Activated CD8-positive, alpha-beta T cell treated with anti-CD3 and anti-CD28 coated beads for 36 hours (primary cell): ENCODE results near the gene PTK6. TPM values are rescaled to one million over a fixed set of nuclear protein-coding genes. Genes with fewer than 3 reads are reported as not detected.

ENCODE experiments used
- ATAC-seq: fragments of 200-7000 bp; cut with Tn5 transposase; one replicate; pipeline ENCODE4 v1.10.0; 2021; ENCODE audit warnings: mild to moderate bottlenecking, moderate library complexity
- CTCF ChIA-PET: fragments of 350-600 bp; sonication (Branson Sonifier 250); formaldehyde crosslinking; loops from one replicate; lab custom pipeline; 2021; ENCODE audit warnings: antibody characterized with exemption; lab: Charles Lee
- POLR2A ChIA-PET: fragments of 350-600 bp; sonication (Branson Sonifier 250); formaldehyde crosslinking; loops from one replicate; lab custom pipeline; 2021; ENCODE audit warnings: antibody characterized with exemption; lab: Charles Lee
- DNase-seq: peaks from one replicate; pipeline ENCODE4 v3.0.0-alpha.2; 2020
- H3K27ac Mint-ChIP-seq: one replicate; pipeline ENCODE4 v1.8.0; 2021; ENCODE audit warnings: mild to moderate bottlenecking, mixed read lengths
- H3K27me3 Mint-ChIP-seq: one replicate; pipeline ENCODE4 v1.8.0; 2021; ENCODE audit warnings: mixed read lengths
- H3K36me3 Mint-ChIP-seq: one replicate; pipeline ENCODE4 v1.8.0; 2021; ENCODE audit warnings: low read depth, mixed read lengths
- H3K4me1 Mint-ChIP-seq: one replicate; pipeline ENCODE4 v1.8.0; 2021; ENCODE audit warnings: low read depth, mixed read lengths
- H3K4me3 Mint-ChIP-seq: one replicate; pipeline ENCODE4 v1.8.0; 2021; ENCODE audit warnings: mild to moderate bottlenecking, moderate library complexity, mixed read lengths
- H3K9me3 Mint-ChIP-seq: one replicate; pipeline ENCODE4 v1.8.0; 2021; ENCODE audit warnings: mixed read lengths
- intact Hi-C: fragments of 100-400 bp; cut with micrococcal nuclease; formaldehyde crosslinking; loops from one replicate; pipeline ENCODE4 v1.10.0; 2022
- total RNA-seq, 2 experiments: library from RNA; stranded (reverse); gene quantifications; one replicate each; pipeline ENCODE4 v1.2.3, GENCODE V29; 2021
- TF ChIP-seq, protein P1 (sequence below): fragments of 200-600 bp; IDR thresholded peaks from one replicate; pipeline ENCODE4 v1.8.0; 2022; ENCODE audit warnings: antibody characterized with exemption, mild to moderate bottlenecking

The PTK6 gene
- total RNA-seq, 2 experiments from 2014 or later: 0.18 TPM; not detected in 1

DNA sequence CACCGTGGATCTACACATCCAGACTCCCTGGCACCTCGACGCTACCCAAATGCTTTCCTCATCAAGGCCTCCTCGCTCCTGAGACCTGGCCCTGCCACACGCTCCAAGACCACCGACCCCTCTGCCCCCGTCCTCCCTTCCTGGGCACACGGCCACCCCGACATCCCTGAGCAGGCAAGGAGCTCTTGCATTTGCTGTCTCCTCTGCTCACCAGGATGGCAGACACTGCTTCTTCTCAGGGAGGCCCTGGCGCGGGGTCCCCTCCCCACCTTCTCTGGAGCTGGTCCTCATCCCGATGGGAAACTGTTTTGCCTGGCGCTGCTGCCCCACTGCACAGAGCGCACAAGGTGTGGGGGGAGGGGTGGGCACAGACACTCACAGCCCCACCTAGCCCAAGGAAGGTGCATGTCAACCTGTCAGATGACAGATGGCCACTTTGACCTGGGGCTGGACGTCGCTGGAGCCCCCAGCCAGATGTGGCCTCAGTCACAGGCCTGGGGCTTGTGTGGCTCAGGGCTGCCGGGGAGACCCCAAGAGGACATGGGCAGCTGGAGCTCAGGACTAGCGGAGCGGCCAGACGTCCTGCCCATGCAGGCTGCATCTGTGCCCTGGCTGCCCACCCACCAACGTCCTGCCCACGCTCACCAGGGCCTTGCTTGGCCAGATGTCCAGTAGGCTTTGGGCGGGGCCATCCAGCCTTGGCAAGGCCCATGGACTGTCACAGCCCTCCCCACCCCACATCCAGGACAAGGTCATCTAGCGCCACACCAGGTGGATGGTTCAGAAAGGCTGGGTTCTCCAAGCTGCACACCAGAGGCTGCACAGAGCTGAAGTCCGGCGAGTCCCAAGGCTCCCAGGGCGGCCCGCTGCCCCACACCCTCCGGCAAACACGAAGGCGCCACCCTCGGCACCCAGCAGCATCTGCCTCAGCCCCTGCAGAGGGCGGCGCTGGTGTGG, 58.6 kb downstream of the PTK6 start:
- intact Hi-C loops: no loop called here
- no peak for ATAC-seq
- Mint-ChIP-seq H3K9me3 (no peaks in the 10 kb centered on the region), H3K27ac (no peak overlapping the region), H3K36me3 (no peaks in the 10 kb centered on the region), H3K4me1 (peaks cover 8% of the 10 kb centered on the region), H3K4me3 (no peak overlapping the region), H3K27me3 (peaks cover 51% of the 10 kb centered on the region)
- TF ChIP-seq, protein P1, sequence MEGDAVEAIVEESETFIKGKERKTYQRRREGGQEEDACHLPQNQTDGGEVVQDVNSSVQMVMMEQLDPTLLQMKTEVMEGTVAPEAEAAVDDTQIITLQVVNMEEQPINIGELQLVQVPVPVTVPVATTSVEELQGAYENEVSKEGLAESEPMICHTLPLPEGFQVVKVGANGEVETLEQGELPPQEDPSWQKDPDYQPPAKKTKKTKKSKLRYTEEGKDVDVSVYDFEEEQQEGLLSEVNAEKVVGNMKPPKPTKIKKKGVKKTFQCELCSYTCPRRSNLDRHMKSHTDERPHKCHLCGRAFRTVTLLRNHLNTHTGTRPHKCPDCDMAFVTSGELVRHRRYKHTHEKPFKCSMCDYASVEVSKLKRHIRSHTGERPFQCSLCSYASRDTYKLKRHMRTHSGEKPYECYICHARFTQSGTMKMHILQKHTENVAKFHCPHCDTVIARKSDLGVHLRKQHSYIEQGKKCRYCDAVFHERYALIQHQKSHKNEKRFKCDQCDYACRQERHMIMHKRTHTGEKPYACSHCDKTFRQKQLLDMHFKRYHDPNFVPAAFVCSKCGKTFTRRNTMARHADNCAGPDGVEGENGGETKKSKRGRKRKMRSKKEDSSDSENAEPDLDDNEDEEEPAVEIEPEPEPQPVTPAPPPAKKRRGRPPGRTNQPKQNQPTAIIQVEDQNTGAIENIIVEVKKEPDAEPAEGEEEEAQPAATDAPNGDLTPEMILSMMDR: no peak
- DNase-seq: no peak
- POLR2A ChIA-PET: no interaction called here
- CTCF ChIA-PET: interaction anchor here (1.3 kb wide), 1 partner anchor 18 kb away, joined by 3 read pairs; no protein-coding TSS in a partner anchor

Other genes starting within 250 kb of the PTK6 start
- under 1 TPM in 1 of 2 experiments, not detected in 1; 0.04 TPM for gene COL20A1, start 244.2 kb downstream of the PTK6 start, total RNA-seq
- gene CHRNA4, start 176.0 kb downstream of the PTK6 start, total RNA-seq: not detected
- gene KCNQ2, start 64.7 kb downstream of the PTK6 start, total RNA-seq: not detected
- gene EEF1A2, start 38.3 kb downstream of the PTK6 start, total RNA-seq: 1 to 10 TPM; 1.4 to 2.2 TPM
- gene PPDPF, start 16.6 kb downstream of the PTK6 start, total RNA-seq: 100 to 1,000 TPM; 193 to 226 TPM
- not detected for gene SRMS, start 10.4 kb upstream of the PTK6 start, total RNA-seq
- gene FNDC11, start 16.8 kb upstream of the PTK6 start, total RNA-seq: under 1 TPM; 0.23 to 0.27 TPM
- gene HELZ2, start 36.9 kb upstream of the PTK6 start, total RNA-seq: 10 to 100 TPM; 14.3 to 17.6 TPM
- gene GMEB2, start 89.7 kb upstream of the PTK6 start, total RNA-seq: 10 to 100 TPM; 16.2 to 16.3 TPM
- 10 to 100 TPM; 17.8 to 18.4 TPM for gene STMN3, start 116.0 kb upstream of the PTK6 start, total RNA-seq
- 10 to 100 TPM; 37.4 to 39.1 TPM for gene RTEL1, start 120.9 kb upstream of the PTK6 start, total RNA-seq
- gene TNFRSF6B, start 159.3 kb upstream of the PTK6 start, total RNA-seq: not detected
- 10 to 100 TPM; 41.7 to 44.2 TPM for gene ARFRP1, start 170.6 kb upstream of the PTK6 start, total RNA-seq
- 10 to 100 TPM; 22.4 to 22.5 TPM for gene ZGPAT, start 170.7 kb upstream of the PTK6 start, total RNA-seq
- gene LIME1, start 199.3 kb upstream of the PTK6 start, total RNA-seq: 10 to 100 TPM; 15.5 to 16.8 TPM
- 10 to 100 TPM; 38.5 to 39.8 TPM for gene SLC2A4RG, start 202.4 kb upstream of the PTK6 start, total RNA-seq